ENCODE measurements around the gene GLP1R.

- TF ChIP-seq, protein P1, sequence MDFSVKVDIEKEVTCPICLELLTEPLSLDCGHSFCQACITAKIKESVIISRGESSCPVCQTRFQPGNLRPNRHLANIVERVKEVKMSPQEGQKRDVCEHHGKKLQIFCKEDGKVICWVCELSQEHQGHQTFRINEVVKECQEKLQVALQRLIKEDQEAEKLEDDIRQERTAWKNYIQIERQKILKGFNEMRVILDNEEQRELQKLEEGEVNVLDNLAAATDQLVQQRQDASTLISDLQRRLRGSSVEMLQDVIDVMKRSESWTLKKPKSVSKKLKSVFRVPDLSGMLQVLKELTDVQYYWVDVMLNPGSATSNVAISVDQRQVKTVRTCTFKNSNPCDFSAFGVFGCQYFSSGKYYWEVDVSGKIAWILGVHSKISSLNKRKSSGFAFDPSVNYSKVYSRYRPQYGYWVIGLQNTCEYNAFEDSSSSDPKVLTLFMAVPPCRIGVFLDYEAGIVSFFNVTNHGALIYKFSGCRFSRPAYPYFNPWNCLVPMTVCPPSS (IDR thresholded peaks at IDR 0.05), result no peak
- TF ChIP-seq HNRNPL (IDR thresholded peaks at IDR 0.05; ENCODE audit: low read depth, low read length) (no peak), ZBTB38 (CRISPR knock-in tag; IDR thresholded peaks at IDR 0.05) (no peak), ZGPAT (CRISPR knock-in tag; IDR thresholded peaks at IDR 0.05) (no peak), ZNF614 (CRISPR knock-in tag; IDR thresholded peaks at IDR 0.05; ENCODE audit: borderline replicate concordance) (no peak), EZH2 (conservative IDR thresholded peaks at IDR 0.05; ENCODE audit: low read depth, low read length) (no peak)
- TF ChIP-seq, protein P2, sequence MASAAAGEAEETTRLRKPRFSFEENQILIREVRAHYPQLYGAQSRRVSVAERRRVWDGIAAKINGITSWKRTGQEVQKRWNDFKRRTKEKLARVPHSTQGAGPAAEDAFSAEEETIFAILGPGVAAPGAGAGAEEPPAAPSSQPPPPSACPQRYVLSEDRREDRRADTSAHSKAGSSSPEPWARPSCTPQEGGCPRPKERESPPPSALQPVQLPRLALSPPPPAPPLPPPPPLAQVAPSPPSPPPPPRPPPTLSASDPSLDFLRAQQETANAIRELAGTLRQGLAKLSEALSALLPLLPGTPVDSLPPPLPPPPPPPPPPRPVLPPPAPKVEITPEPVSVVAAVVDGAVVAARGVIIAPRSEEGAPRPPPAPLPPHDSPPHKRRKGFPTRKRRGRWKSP (CRISPR knock-in tag; IDR thresholded peaks at IDR 0.05), result no peak
Observed at GRCh38 chr6:39037082-39037508, 11.5 kb upstream of the GLP1R start.
